NOMO-1 (cell line): ENCODE data around the gene LRRC8E.

ENCODE experiments used
- DNase-seq, 2 experiments: peaks; one replicate each; lab custom pipeline; 2025; ENCODE audit not compliant: unreplicated experiment in 2 of 2; lab: John Stamatoyannopoulos, UW

The LRRC8E gene

DNA sequence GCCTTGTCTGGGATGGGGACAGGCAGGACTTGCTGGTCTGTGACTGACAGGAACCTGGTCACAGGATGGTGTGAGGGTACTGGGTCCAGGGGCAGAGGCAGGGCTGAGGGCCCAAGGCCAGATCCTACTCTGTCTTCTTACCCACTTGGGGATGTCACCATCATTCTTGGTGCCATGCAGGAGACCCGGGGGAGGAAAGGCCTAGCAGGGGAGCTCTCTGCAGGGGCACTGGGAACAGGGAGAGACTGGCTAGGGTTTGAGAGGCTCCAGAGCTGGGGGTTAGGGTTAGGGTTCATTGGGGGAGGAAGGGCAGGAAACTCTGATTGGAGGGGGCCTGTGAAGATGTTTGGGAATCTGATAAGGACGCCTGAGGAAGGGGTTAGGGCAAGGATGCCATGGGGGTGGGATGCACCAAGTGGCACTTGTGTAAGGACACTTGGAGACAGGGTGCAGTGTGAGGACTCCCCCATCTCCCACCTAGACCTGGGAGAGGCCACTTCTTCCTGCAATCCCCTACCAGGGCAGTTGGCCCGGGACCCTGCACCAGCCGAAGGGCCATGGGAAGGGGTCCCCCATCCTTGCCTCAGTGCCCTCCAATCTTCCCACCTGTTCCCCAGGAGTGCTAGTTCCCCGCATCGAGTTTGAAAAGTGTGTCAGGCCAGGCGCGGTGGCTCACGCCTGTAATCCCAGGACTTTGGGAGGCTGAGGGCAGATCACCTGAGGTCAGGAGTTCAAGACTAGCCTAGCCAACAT is 21.0 kb upstream of the LRRC8E start:
- no peak for DNase-seq

DNA sequence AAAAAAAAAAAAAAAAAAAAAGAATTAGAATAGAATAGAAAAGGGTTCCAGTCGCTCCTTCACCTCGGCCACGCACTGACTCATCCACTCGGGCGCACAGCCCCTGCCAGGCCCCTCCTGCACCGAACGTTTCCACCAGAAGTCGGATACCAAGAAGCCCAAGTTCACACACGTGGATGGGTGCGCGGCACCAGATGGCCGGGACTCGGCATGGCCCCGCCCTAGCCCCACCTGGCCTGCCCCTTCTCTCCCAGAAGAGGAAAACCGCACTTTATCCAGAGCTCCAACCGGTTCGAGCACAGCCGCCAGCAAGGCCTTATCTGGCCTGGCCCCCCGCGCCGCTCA is 20.0 kb upstream of the LRRC8E start:
- peak in 1 of 2 experiments; percentile 44 for DNase-seq

DNA sequence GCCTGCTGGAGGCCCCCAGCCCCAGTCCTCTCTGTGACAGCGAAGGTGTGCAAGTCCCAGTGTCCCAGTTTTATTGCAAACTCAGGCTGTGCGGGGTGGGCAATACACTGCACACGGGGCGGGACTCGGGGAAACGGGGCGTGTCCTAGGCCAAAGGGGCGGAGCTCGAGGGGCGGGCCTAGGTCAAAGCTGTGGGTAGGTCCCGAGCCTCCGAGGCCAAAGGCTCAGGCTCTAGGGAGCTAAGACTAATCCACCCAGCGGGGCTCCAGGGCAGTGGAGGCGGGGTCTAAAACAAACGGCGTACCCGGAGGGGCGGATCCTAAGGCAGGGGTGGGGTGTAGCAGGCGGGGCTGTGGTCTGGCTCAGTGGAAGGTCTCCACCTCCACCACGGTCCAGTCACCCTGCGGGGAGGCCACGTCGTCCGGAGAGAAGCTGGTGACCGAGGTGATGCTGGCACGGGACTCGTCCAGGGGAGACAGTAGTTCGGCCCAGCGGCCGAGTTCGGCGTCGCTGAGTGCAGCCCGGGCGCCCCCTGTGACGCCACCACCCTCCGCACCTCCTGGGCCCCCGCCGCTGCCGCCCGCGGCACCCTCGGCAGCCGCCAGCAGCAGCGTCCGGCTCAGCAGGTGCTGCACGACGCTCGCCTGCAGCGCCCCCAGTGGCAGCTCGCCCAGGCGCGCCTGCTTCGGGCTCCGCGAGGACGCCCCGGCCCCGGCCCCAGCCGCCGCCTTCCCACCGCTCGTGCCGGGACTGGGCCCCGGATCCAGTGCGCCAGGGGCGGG is 19.4 kb upstream of the LRRC8E start:
- DNase-seq, result peak; percentile 81 to 85

DNA sequence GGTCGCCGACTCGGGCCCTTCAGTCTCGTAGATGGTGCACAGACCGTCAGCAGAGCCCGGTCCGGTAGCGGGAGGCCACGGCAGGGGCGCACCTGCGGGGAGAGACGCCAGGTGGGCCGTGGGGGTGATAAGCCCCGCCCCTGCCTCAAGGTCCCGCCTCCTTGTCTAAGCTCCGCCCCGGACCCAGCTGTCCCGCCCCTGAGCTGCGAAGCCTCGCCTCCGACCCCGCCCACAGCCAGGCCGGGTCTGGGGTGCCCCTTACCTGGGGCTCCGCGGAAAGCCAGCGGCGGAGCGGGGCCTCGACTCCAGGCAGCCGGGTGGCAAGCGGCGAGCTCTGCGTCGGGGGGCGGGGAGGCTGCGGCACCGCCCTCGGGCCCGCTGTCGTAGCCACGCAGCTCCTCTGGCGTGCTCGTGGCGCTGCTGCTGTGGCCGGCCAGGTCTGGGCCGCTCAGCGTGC is 18.8 kb upstream of the LRRC8E start:
- peak; percentile 62 to 64 for DNase-seq

DNA sequence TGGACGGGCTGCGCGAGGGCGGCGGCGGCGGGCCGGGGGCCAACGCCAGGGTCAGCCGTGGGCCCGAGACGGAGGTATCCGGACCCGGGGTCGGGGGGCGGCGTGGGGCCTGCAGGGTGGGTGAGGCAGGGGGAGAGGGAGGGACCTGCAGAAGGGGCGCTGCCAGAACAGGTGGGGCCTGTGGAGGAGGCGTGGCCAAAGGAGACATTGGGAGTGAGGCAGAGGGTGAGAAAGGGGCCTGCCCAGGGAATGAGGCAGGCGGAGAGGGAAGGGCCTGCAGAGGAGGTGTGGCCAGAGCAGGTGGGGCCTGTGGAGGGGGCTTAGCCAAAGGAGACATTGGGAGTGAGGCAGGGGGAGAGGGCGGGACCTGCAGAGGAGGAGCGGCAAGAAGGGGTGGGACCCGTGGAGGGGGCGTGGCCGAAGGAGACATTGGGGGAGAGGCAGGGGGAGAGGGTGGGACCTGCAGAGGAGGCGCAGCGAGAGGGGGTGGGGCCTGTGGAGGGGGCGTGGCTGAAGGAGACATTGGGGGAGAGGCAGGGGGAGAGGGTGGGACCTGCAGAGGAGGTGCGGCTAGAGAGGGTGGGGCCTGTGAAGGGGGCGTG is 18.3 kb upstream of the LRRC8E start:
- peak; percentile 61 to 72 for DNase-seq

DNA sequence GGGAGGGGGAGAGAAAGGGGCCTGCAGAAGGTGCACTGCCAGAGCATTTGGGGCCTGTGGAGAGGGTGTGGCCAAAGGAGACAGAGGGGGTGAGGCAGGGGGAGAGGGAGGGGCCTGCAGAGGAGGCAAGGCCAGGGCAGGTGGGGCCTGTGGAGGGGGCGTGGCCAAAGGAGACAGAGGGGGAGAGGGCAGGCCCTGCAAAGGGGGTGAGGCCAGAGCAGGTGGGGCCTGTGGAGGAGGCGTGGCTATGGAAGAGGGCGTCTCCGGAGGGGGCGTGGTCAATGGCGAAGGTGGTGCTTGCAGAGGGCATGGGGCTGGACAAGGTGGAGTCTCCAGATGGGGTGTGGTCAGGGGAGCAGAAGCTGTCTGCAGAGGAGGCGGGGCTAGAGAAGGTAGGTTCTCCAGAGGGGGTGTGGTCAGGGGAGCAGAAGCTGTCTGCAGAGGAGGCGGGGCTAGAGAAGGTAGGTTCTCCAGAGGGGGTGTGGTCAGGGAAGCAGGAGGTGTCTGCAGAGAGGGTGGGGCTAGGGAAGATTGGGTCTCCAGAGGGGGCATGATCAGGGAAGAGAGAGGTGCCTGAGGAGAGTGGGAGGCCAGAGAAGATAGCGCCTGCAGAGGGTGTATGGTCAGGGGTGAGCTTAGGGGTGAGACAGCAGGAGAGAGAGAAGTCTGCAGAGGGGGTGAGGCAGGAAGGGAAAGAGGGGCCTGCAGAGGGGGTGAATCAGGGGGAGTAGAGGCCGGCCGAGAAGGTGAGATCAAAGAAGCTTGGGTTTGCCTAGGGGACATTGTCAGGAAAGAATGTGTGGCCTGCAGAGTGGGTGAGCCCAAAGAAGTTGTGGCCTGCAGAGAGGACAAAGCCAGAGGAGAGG is 17.5 kb upstream of the LRRC8E start:
- peak; percentile 59 to 78 for DNase-seq

DNA sequence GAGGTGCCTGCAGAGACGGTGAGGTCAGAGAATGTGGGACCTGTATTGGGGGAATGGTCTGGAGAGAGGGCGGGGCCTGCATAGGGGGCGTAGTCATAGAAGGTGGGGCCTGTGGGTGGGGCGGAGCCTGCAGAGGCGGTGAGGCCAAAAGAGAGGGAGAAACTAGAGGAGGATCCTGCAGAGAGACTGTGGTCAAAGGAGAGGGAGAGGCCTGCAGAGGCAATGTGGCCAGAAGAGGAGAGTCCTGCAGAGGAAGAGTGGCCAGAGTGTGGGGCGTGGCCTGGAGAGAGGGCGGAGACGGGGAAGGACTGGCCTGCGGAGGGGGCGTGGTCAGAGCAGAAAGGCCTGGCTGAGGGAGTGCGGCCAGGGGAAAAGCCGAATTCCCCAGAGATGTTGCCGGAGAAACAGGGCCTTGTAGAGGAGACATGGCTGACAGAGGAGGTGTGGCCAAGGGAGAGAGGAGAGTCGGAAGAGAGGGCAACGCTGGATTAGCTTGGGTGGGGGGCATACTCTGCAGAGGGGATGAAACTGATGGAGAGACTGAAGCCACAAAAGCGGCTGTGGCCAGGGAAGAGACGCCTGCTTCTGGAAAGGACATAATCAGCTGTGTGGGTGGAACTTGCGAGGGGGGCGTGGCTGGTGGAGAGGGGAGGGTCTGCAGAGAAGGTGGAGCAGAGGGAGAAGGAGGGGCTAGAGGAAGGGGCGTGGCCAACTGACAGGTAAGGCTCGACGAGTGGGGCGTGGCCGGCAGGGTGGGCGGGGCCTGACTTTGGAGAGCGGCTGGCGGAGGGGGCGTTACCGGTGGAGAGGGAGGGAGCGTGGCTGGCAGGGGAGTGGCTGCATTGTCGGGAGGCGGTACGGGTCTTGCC is 16.6 kb upstream of the LRRC8E start:
- DNase-seq, result peak; percentile 88 to 89

DNA sequence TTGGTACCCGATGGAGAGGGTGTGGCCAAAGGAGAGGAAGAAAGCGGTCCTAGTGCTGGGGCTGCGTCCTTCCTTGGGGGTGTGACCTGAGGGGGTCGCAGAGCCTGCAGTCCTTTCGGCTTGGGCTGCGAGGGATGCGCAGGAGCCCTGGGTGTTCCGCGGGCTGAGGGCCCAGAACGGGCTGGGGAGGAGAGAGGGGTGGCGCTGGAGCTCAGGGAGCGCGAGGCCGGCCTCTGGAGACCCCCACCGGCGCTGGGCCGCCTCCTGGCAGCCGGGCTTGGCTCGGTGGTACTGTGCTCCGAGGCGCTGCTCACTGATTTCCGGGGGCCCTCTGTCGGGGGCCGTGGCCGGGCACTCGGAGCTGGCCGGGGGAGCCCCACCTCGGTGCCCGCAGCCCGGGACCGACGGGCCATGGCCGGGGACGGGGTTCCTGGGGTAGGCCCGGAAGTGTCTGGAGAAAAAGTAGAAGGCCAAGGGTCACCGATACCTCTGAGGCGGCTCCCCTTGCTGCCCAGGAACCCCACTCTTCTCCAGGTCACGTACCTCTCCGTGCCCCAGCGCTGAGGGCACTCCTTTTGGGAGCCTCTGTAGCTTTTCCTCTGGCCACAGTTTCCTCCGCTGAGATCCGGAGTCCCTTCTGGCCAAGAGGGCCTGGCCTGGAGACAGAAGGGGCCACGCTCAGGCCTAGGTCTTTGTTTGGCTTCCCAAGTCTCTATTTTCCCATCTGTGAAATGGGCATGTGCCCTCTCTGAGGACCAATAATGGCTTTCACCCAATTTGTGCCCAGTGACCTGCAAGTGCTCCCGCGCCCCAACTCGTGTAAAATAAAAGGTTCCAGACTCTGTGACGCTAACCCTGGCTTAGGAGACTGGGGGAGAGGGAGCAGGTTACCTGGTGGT is 15.8 kb upstream of the LRRC8E start:
- DNase-seq, result no peak

DNA sequence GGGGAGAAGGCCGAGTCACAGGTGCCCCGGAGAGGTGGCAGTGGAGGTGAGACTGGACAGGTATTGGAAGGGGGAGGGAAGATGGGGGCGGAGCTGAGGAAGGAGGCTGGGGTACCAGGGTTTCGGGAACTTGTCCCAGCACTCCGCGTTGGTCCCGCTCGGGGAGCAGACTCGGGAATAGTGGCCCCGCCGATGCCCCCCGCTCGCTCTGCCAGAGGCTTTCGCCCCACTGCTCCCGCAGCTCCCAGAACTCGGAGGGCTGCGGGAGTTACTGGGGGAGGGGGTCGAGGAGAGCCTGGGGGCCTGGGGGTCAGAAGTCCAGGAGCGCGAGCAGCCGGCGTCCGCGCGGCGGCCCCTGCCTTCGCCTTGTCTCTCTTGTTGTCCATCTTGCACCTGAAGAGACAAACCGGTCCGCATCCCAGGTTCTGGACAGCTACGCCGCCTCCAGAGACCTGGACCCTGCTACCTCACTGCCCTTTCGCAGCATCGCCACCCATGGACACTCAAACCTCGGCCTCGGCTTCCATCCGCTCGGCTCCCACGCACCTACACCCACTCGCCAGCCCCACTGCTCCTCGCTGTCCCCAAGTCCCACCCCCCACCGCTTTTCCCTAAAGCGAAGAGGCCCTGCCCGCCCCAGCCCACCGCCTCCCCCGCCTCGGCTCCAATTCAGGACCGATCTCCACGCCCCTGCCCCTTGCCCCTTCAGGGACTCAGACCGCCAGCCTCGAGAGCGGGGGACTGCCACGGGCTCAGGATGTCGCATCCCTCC is 14.8 kb upstream of the LRRC8E start:
- DNase-seq, result no peak

DNA sequence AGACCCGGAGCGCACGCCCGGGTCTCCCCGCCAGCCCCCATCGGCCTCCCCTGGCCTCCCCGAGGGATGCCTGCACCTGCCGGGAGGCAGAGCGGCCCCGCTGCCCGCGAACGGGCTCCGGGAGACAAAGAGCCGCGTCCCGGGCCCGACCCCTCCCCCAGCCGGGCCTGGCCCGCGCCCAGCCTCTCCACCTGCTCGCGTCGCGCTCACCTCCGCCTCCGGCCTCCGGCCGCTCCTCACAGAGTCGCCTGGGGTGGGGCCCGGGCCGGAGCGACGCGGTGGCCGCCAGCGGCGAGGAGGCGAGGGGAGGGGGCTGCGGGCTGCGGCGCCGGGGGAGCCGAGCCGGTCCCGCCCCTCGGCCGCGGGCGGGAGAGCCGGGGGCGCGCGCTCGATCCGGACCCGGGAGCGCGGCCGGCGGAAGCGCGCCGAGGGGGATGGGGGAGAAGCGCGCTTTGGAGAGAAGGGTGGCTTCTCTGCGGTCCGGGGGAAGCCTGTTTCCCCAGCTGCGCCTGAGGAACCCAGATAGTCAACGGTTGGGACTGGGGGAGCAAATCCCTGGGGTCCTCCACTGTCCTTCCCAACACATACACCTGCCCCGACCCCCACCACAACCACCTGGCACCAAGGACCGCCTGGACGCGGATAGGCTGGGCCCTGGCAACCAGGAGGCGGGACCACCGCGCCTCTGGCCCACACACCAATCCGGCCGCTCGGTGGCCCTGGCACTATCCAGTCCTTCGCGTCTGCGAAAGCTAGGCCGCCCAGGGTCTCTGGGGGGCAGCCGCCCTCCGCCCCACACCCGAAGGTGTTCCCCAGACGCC is 14.0 kb upstream of the LRRC8E start, which contains the start of gene PRR36:
PRR36 (minus strand) TSS at position 315 of the 821 bp plus-strand sequence. CDS start 701 bp downstream, outside the sequence.
- DNase-seq, result no peak

DNA sequence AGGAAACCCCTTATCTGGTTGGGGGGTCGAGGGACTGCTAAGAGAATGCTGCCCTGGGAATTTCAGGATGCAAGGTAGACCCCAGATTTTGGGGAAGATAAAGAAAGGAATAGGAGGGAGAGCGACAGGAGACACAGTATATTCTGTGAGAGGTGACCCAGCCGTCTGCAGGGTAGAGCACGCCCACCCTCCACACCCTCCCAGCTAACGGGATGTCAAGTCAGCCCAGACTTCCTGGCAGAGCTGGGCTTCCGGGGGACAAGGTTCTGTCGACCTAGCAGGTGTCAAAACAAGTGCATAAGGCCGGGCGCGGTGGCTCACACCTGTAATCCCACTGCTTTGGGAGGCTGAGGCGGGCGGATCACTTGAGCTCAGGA is 13.4 kb upstream of the LRRC8E start:
- DNase-seq, result no peak

DNA sequence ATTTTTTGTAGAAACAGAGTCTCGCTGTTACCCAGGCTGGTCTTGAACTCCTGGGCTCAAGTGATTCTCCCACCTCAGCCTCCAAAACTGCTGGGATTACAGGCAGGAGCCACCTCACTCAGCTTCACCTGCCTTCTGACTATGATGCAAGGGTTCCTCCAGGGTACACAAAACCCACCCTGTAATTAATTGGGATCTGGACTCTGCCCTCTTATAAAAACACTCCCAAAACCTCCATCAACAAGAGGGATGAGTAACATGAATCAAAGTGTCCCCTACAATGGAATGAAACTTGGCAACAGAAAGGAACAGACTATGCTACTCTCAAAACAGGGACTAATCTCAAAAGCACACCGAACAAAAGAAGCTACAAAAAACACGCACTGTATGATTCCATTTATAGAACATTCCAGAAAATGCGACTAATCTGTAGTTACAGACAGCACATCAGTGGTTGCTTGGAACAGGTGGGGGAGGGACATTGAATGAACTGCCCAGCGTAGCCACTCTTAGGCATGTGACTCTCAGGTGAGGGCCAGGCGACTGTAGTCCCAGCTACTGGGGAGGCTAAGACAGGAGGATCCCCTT is 11.0 kb upstream of the LRRC8E start:
- no peak for DNase-seq

DNA sequence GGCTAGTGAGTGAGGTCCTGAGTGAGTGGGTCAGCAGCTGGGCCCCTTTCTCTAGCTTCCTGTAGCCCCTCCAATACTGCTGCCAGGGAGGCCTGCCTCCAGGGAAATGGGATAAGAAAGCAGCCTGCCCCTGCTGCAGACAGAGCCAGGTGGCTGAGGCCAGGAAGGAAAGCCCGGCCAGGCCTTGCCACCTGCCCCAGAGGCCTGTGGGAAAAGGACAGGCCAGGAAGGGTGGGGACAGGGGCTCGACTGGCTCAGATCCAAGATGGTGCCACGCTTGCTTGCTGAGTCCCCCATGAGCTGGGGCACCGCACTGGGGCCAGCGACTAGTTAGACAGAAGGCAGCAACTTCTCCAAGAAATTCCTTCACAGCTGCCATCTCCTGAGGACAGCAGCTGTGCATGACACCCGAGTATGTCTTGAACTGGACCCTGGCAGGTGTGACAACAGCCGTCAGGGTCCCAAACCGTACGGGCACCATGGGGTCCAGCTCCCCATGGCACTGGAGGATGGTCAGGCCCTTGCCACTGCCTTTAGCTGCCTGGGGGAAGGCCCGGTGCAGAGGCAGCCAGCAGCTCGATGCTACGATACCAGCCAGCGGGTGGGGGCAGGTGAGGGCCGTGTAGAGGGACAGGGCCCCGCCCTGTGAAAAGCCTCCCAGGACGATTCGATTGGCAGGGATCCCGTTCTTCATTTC is 9.1 kb upstream of the LRRC8E start:
- DNase-seq, result no peak

DNA sequence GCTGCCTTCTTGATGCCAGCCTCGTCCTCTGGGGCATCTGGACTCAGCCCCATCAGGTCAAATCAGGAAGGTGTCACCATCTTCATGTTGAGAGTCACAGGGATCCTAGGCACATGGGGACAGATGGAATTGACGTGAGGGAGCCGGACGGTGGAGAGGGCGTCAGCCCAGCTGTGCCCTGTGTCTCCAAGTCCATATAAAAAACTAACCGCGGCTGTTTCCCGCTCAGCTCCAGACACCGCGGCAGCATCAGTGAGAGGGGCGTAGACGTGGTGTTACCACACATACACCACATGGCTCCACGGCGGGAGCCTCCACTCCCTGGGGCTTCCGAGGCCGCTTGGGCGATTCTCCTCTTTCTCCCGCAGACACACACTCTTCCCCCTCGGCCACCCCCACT is 8.5 kb upstream of the LRRC8E start:
- peak in 1 of 2 experiments; percentile 10 for DNase-seq

DNA sequence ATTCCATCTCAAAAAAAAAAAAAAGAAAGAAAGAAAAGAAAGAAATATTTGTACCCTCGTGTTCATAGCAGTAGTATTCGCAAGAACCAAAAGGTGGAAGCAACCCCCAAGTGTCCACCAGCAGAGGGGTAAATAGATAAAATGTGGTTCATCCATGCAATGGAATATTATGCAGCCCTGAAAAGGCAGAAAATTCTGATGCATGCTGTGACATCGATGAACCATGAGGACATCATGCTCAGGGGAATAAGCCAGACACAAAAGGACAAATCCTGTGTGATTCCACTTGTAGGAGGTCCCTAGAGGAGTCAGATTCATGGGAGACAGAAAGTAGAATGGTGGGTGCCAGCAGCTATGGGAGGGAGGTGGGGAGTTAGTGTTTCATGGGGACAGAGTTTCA is 6.4 kb upstream of the LRRC8E start:
- DNase-seq, result no peak

DNA sequence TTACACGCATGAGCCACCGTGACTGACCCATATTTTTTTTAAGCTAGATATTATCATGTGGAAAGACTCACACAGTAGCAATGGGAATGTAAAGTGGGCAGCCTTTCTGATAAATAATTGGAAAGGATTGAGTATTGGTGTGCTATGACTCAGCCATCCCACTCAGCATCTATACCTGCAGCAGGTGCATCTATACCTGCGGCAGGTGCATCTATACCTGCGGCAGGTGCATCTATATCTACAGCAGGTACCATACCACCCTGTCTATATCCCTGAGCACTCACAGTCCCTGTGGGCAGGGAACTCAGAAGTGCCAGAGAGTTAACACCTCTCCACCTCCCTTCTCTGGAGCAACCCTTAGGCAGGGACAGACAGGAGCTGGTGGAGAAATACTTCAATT is 5.2 kb upstream of the LRRC8E start:
- DNase-seq, result no peak
